ENCODE results near the gene ARHGAP10.
A peak's percentile ranks its signal among the peaks of the same experiment; 100 is the strongest.

Gene ARHGAP10

DNA sequence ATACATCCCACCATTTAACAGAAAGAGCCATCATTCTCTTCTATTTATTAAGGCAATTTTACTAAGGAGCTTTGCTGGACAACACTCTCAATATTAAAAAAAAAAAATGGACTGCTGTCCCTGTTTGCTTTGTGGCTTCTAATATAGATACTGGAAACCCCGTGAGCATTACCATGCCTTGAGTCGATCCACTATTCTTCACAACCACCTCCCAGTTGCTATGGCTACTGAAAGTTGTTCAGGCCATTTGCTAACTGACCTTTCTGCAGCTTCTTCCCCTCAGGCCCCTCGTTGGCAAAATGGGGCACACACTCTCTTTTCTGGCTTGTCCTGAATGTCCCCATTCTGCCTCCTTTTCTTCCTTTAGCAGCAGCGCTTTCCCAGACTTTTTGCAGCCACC, 369.9 kb downstream of the ARHGAP10 start:
- in situ Hi-C loops (cut with HindIII; ENCODE audit: low sequenced_read_pairs): no loop called here
- TF ChIP-seq, protein P1, sequence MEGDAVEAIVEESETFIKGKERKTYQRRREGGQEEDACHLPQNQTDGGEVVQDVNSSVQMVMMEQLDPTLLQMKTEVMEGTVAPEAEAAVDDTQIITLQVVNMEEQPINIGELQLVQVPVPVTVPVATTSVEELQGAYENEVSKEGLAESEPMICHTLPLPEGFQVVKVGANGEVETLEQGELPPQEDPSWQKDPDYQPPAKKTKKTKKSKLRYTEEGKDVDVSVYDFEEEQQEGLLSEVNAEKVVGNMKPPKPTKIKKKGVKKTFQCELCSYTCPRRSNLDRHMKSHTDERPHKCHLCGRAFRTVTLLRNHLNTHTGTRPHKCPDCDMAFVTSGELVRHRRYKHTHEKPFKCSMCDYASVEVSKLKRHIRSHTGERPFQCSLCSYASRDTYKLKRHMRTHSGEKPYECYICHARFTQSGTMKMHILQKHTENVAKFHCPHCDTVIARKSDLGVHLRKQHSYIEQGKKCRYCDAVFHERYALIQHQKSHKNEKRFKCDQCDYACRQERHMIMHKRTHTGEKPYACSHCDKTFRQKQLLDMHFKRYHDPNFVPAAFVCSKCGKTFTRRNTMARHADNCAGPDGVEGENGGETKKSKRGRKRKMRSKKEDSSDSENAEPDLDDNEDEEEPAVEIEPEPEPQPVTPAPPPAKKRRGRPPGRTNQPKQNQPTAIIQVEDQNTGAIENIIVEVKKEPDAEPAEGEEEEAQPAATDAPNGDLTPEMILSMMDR (IDR thresholded peaks at IDR 0.05; ENCODE audit: low read depth, low read length): no peak
- DNase-seq (ENCODE audit: low read depth, low spot score): no peak
- no peak overlapping the region for H3K4me3 ChIP-seq (ENCODE audit: low read depth, low read length)

- no peak for DNase-seq (ENCODE audit: low read depth, low spot score)
- in situ Hi-C loops (cut with HindIII; ENCODE audit: low sequenced_read_pairs): no loop called here
- H3K4me3 ChIP-seq (ENCODE audit: low read depth, low read length): no peak overlapping the region
- TF ChIP-seq, protein P1 (IDR thresholded peaks at IDR 0.05; ENCODE audit: low read depth, low read length): no peak
Measured at GRCh38 chr4:148103597-148104355, 371.9 kb downstream of the ARHGAP10 start.

GRCh38 chr4:148108766-148109165, 376.9 kb downstream of the ARHGAP10 start:
- no peak for DNase-seq (ENCODE audit: low read depth, low spot score)
- TF ChIP-seq, protein P1 (IDR thresholded peaks at IDR 0.05; ENCODE audit: low read depth, low read length): no peak
- in situ Hi-C loops (cut with HindIII; ENCODE audit: low sequenced_read_pairs): no loop called here
- H3K4me3 ChIP-seq (ENCODE audit: low read depth, low read length): no peak overlapping the region

DNA sequence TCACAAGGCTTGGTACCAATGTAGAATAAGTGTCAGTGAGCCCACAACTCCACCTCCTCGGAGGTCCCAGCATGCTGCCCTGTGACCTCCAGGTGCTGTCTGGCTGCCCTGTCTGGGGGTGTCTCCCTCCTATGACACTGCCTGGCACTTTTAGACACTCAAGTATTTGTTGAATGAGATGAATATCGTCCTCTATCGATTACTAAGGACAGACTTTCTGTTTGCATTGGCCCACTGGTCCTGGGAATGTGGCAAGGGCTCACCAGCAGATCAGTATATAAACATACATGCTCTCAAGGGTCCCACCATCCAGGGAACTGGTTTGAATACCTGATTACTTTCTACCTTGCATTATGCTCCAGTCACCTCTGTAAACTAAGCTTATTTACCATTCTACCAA, 377.3 kb downstream of the ARHGAP10 start:
- TF ChIP-seq, protein P1 (IDR thresholded peaks at IDR 0.05; ENCODE audit: low read depth, low read length): no peak
- DNase-seq (ENCODE audit: low read depth, low spot score): no peak
- no peak overlapping the region for H3K4me3 ChIP-seq (ENCODE audit: low read depth, low read length)
- in situ Hi-C loops (cut with HindIII; ENCODE audit: low sequenced_read_pairs): no loop called here

DNA sequence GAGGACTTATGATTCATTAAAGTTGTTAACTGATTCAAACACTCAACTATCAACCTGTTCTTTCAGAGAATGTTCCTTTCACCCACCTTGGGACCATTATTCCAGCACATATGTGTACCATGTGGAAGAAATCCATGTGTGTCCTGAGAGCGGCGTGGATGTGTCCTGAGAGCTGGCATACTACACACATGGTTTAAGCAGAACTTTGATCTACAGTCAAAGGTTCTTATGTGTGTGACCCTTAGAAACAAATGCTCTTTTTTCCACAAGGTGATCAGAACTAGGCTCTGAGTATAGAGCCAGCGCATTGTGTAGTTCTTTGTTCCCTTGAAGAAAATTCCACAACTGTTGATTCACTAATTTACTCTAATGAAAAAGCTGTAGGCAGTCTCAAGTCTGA, 378.3 kb downstream of the ARHGAP10 start:
- no peak for DNase-seq (ENCODE audit: low read depth, low spot score)
- no peak overlapping the region for H3K4me3 ChIP-seq (ENCODE audit: low read depth, low read length)
- in situ Hi-C loops (cut with HindIII; ENCODE audit: low sequenced_read_pairs): no loop called here
- TF ChIP-seq, protein P1 (IDR thresholded peaks at IDR 0.05; ENCODE audit: low read depth, low read length): no peak

- TF ChIP-seq, protein P1 (IDR thresholded peaks at IDR 0.05; ENCODE audit: low read depth, low read length): no peak
- in situ Hi-C loops (cut with HindIII; ENCODE audit: low sequenced_read_pairs): no loop called here
- DNase-seq (ENCODE audit: low read depth, low spot score): peak; percentile 87
- H3K4me3 ChIP-seq (ENCODE audit: low read depth, low read length): no peak overlapping the region
Measured at GRCh38 chr4:148112231-148112982, 380.5 kb downstream of the ARHGAP10 start.
